Measurements from ENCODE around the gene NKX6-2. TPM values are rescaled to one million over a fixed set of nuclear protein-coding genes. Genes with fewer than 3 reads are reported as not detected.

Gene NKX6-2
- total and polyA plus RNA-seq, 4 donors: 0.06 to 0.11 TPM; not detected in 2

DNA sequence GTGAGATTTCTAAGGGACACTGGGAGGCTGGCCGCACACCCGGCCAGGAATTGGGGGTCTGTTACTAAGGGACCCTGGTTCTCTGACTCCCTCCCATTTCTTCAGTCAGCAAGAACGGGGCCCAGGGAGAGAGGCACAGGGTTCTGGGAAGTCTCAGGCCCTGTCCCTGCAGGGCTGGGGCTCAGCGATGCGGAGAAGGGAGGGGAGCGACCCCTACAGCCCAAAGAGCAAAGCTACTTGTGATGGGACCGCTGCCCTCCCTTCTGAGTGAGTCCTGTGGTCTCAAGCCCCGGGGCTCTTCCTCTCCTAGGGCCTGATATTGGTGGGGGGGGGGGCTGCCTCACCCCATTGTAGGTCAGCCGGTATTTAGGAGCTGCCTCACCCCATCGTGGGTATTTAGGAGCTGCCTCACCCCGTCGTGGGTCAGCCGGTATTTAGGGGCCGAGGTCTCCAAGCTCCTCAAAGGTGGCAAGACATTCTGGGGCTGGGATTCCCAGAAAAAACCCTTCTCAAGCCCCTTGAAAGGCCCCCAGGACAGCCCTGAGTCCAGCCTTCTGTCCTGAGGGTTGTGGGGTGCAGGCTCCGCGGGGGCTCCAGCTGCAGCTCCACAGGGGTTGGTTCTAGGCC, 16.9 kb upstream of the NKX6-2 start:
- H3K4me3 ChIP-seq: no peak overlapping the region
- 76 to 84% methylated on average over 16 of the region's 16 CpGs for WGBS, 2 donors
- H3K27me3 ChIP-seq (ENCODE audit: control insufficient read depth in 3 of 3, insufficient read depth in 3 of 3, low read length in 2 of 3): peaks cover 0 to 5% (median 5%) of the 10 kb centered on the region in 3 donors
- ATAC-seq (ENCODE audit: insufficient read depth, low FRiP score) (no peak), DNase-seq (no peak)
- peaks cover 0 to 5% (median 0%) of the 10 kb centered on the region in 5 donors for H3K4me1 ChIP-seq (ENCODE audit: control insufficient read depth in 5 of 5, insufficient read depth in 5 of 5, low read length in 5 of 5)
- H3K9me3 ChIP-seq (ENCODE audit: control insufficient read depth in 4 of 4, insufficient read depth in 3 of 4, low read length in 3 of 4): peaks cover 0 to 7% (median 1%) of the 10 kb centered on the region in 4 donors
- TF ChIP-seq, protein P1, sequence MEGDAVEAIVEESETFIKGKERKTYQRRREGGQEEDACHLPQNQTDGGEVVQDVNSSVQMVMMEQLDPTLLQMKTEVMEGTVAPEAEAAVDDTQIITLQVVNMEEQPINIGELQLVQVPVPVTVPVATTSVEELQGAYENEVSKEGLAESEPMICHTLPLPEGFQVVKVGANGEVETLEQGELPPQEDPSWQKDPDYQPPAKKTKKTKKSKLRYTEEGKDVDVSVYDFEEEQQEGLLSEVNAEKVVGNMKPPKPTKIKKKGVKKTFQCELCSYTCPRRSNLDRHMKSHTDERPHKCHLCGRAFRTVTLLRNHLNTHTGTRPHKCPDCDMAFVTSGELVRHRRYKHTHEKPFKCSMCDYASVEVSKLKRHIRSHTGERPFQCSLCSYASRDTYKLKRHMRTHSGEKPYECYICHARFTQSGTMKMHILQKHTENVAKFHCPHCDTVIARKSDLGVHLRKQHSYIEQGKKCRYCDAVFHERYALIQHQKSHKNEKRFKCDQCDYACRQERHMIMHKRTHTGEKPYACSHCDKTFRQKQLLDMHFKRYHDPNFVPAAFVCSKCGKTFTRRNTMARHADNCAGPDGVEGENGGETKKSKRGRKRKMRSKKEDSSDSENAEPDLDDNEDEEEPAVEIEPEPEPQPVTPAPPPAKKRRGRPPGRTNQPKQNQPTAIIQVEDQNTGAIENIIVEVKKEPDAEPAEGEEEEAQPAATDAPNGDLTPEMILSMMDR (IDR thresholded peaks at IDR 0.05; ENCODE audit: control extremely low read depth, extremely low read depth): no peak
- H3K27ac ChIP-seq (ENCODE audit: low read depth in 1 of 2, low read length in 1 of 2): no peak overlapping the region
- H3K36me3 ChIP-seq (ENCODE audit: control insufficient read depth in 4 of 4, insufficient read depth in 4 of 4, low read length in 4 of 4): no peaks in the 10 kb centered on the region
- H3K9ac ChIP-seq (ENCODE audit: insufficient read depth in 1 of 2, low read length in 2 of 2): no peak overlapping the region

DNA sequence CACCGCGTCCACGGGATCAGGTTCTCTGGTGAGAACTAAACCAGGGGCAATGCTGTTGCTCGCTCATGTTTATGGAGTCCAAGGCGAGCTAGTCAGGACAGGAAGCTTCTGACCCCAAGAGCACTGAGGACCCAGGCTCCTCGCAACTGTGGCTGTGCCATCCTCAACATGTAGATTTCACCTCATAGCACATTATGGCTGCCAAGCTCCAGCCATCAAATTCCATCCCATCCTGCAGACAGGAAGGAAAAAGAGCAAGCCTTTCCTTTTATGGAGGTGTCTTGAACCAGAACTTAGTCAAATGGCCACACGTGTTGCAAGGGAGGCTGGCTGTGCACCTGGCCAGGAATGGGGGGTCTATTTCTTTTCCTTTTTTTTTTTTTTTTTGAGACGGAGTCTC, 16.1 kb upstream of the NKX6-2 start:
- no peak overlapping the region for H3K27ac ChIP-seq (ENCODE audit: low read depth in 1 of 2, low read length in 1 of 2)
- TF ChIP-seq, protein P1 (IDR thresholded peaks at IDR 0.05; ENCODE audit: control extremely low read depth, extremely low read depth): no peak
- no peaks in the 10 kb centered on the region for H3K36me3 ChIP-seq (ENCODE audit: control insufficient read depth in 4 of 4, insufficient read depth in 4 of 4, low read length in 4 of 4)
- no peak overlapping the region for H3K4me3 ChIP-seq
- 94 to 96% methylated on average over 8 of the region's 8 CpGs for WGBS, 2 donors
- no peak for ATAC-seq (ENCODE audit: insufficient read depth, low FRiP score)
- no peak for DNase-seq
- peaks cover 0 to 5% (median 0%) of the 10 kb centered on the region in 5 donors for H3K4me1 ChIP-seq (ENCODE audit: control insufficient read depth in 5 of 5, insufficient read depth in 5 of 5, low read length in 5 of 5)
- H3K9me3 ChIP-seq (ENCODE audit: control insufficient read depth in 4 of 4, insufficient read depth in 3 of 4, low read length in 3 of 4): peaks cover 0 to 7% (median 1%) of the 10 kb centered on the region in 4 donors
- no peak overlapping the region for H3K9ac ChIP-seq (ENCODE audit: insufficient read depth in 1 of 2, low read length in 2 of 2)
- peaks cover 0 to 10% (median 5%) of the 10 kb centered on the region in 3 donors for H3K27me3 ChIP-seq (ENCODE audit: control insufficient read depth in 3 of 3, insufficient read depth in 3 of 3, low read length in 2 of 3)

DNA sequence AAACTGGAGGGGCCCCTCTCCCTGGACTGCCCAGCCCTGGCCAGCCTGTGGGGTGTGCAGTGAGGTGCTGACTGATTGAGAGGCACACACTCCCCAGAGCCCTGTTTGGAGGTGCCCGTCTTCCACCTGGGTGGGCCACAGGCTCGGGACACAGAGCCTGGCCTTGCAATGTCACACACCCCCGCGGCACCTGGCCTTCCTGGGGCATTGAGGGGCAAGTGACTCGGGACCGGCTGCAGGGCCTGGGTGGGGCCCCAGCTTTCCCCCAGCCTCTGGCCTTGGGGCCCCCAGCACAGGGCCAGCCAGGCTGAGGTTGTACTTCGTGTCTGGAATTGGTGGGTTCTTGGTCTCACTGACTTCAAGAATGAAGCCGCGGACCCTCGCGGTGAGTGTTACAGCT, 13.9 kb upstream of the NKX6-2 start:
- 88 to 96% methylated on average over 11 of the region's 11 CpGs for WGBS, 2 donors
- Histone ChIP-seq H3K27ac (ENCODE audit: low read depth in 1 of 2, low read length in 1 of 2) (no peak overlapping the region), H3K9ac (ENCODE audit: insufficient read depth in 1 of 2, low read length in 2 of 2) (no peak overlapping the region), H3K4me3 (no peak overlapping the region), H3K27me3 (ENCODE audit: control insufficient read depth in 3 of 3, insufficient read depth in 3 of 3, low read length in 2 of 3) (peaks cover 0 to 14% (median 0%) of the 10 kb centered on the region in 3 donors), H3K9me3 (ENCODE audit: control insufficient read depth in 4 of 4, insufficient read depth in 3 of 4, low read length in 3 of 4) (peaks cover 0 to 7% (median 1%) of the 10 kb centered on the region in 4 donors), H3K4me1 (ENCODE audit: control insufficient read depth in 5 of 5, insufficient read depth in 5 of 5, low read length in 5 of 5) (no peaks in the 10 kb centered on the region), H3K36me3 (ENCODE audit: control insufficient read depth in 4 of 4, insufficient read depth in 4 of 4, low read length in 4 of 4) (no peaks in the 10 kb centered on the region)
- no peak for ATAC-seq (ENCODE audit: insufficient read depth, low FRiP score)
- DNase-seq: no peak
- TF ChIP-seq, protein P1 (IDR thresholded peaks at IDR 0.05; ENCODE audit: control extremely low read depth, extremely low read depth): no peak

Data from lung (tissue), 12 donors.